ENCODE data around the gene CDH8.

The CDH8 gene

DNA sequence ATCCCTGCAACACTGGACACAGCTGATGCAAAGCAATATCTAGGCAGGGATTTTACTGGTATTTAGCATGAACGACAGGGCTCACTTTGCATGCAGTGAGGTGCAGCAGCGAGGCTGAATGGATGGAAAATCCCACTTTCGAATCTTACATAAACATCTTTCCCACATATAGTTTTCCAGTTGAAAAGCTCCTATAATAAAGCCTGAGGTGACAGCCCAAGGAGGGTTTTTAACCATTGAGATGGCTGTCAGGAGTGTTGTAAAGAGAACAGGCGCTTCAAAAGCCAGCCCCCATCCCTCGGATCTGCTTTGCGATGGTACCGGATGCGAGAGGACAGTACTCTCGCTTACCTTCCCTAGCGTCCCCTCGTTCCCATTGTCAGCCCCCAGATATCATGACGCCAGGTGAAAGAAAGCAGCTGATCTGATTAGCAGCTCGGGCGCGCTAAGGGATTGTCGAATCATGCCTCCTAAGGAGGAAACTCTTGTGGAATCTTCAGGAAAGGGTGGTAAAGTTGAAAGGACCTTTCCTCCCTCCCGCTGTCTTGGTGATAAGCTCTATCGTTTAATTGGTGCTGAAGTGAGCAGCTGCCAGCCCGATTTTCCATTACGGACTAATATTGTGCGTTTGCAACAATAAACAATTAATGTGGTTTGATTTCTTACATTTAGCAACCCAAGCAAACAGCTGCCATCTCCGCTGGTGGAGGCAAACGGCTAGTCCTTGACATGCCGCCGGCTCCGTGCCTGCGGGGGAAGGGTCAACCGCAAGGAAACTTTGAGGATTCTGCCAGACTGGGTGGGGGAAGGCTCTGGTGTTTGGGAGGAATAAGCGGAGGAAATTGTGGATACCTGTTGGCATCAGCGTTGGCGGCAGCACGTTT, 1.8 kb downstream of the CDH8 start:
- Histone ChIP-seq H3K4ac (ENCODE audit: low read depth in 1 of 2, low read length in 2 of 2) (no peak overlapping the region), H3K79me1 (replicated peaks; ENCODE audit: low read length, poor library complexity, severe bottlenecking) (no peaks in the 10 kb centered on the region), H2AFZ (ENCODE audit: low read depth, low read length) (no peak overlapping the region), H3K36me3 (ENCODE audit: control insufficient read depth in 1 of 2, insufficient read depth in 2 of 2, low read depth in 1 of 2, low read length in 2 of 2) (no peaks in the 10 kb centered on the region), H3K27ac (ENCODE audit: low read length, poor library complexity, severe bottlenecking) (no peak overlapping the region), H3K23ac (ENCODE audit: low read length in 2 of 2) (no peak overlapping the region), H2BK120ac (ENCODE audit: low read depth, low read length) (no peak overlapping the region), H2BK5ac (ENCODE audit: low read depth, low read length, poor library complexity, severe bottlenecking) (no peak overlapping the region), H2AK5ac (ENCODE audit: low read length, severe bottlenecking) (no peak overlapping the region), H4K91ac (ENCODE audit: low read length) (no peak overlapping the region), H3K18ac (ENCODE audit: low read depth in 1 of 2, low read length in 2 of 2) (no peak overlapping the region), H3K14ac (ENCODE audit: low read length in 2 of 2) (no peak overlapping the region), H3K9ac (ENCODE audit: low read length) (no peak overlapping the region), H2BK15ac (ENCODE audit: low read depth, poor library complexity, severe bottlenecking) (no peak overlapping the region), H3K4me3 (ENCODE audit: insufficient read depth in 1 of 2, low read depth in 1 of 2, low read length in 2 of 2) (peak overlapping the region; percentile 49 to 54), H3K9me3 (ENCODE audit: control insufficient read depth, low read length) (no peaks in the 10 kb centered on the region), H2BK12ac (ENCODE audit: low read length in 2 of 2) (no peak overlapping the region), H3K4me2 (ENCODE audit: low read length, poor library complexity, severe bottlenecking) (peak overlapping the region; percentile 97), H3K4me1 (ENCODE audit: control insufficient read depth, insufficient read depth, low read depth, low read length) (peaks cover 22% of the 10 kb centered on the region), H3K27me3 (ENCODE audit: control insufficient read depth in 1 of 2, insufficient read depth in 1 of 2, low read length in 2 of 2) (peaks cover 30 to 52% of the 10 kb centered on the region in 2 experiments), H4K8ac (ENCODE audit: low read length) (no peak overlapping the region)
- under 1% methylated on average over 29 of the region's 32 CpGs for WGBS
- no peak for DNase-seq

DNA sequence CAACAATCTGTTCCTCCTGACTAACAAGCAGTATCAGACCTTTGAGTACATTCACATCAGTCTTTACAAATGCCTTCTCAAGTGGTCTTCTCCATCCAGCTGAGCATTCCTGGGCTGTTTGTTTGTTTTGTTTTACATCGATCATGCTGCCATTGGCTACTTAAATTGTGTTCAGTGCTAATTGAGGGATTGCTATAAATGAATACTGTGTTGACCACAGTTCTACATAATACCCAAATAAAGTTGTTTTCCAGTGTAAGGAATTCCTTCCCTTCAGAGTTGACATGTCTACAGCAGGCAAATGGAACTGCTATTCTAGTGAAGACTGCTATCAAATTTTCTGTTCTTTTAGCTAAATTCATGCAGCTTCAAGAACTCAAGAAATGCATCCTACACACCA, 3.2 kb downstream of the CDH8 start:
- H3K27me3 ChIP-seq (ENCODE audit: control insufficient read depth in 1 of 2, insufficient read depth in 1 of 2, low read length in 2 of 2) = peaks cover 23 to 48% of the 10 kb centered on the region in 2 experiments
- WGBS = no CpG with 5 or more reads among the region's 1 CpG
- H3K14ac ChIP-seq (ENCODE audit: low read length in 2 of 2) = no peak overlapping the region
- H3K9ac ChIP-seq (ENCODE audit: low read length) = no peak overlapping the region
- H3K18ac ChIP-seq (ENCODE audit: low read depth in 1 of 2, low read length in 2 of 2) = no peak overlapping the region
- DNase-seq = no peak
- H3K27ac ChIP-seq (ENCODE audit: low read length, poor library complexity, severe bottlenecking) = no peak overlapping the region
- no peak overlapping the region for H3K4ac ChIP-seq (ENCODE audit: low read depth in 1 of 2, low read length in 2 of 2)
- H4K91ac ChIP-seq (ENCODE audit: low read length) = no peak overlapping the region
- no peak overlapping the region for H2BK5ac ChIP-seq (ENCODE audit: low read depth, low read length, poor library complexity, severe bottlenecking)
- no peak overlapping the region for H4K8ac ChIP-seq (ENCODE audit: low read length)
- H2AK5ac ChIP-seq (ENCODE audit: low read length, severe bottlenecking) = no peak overlapping the region
- H3K9me3 ChIP-seq (ENCODE audit: control insufficient read depth, low read length) = no peaks in the 10 kb centered on the region
- H2BK15ac ChIP-seq (ENCODE audit: low read depth, poor library complexity, severe bottlenecking) = no peak overlapping the region
- no peak overlapping the region for H3K4me2 ChIP-seq (ENCODE audit: low read length, poor library complexity, severe bottlenecking)
- H2BK120ac ChIP-seq (ENCODE audit: low read depth, low read length) = no peak overlapping the region
- H2BK12ac ChIP-seq (ENCODE audit: low read length in 2 of 2) = no peak overlapping the region
- H3K4me3 ChIP-seq (ENCODE audit: insufficient read depth in 1 of 2, low read depth in 1 of 2, low read length in 2 of 2) = no peak overlapping the region
- H3K4me1 ChIP-seq (ENCODE audit: control insufficient read depth, insufficient read depth, low read depth, low read length) = peaks cover 22% of the 10 kb centered on the region
- no peak overlapping the region for H2AFZ ChIP-seq (ENCODE audit: low read depth, low read length)
- no peaks in the 10 kb centered on the region for H3K79me1 ChIP-seq (replicated peaks; ENCODE audit: low read length, poor library complexity, severe bottlenecking)
- no peaks in the 10 kb centered on the region for H3K36me3 ChIP-seq (ENCODE audit: control insufficient read depth in 1 of 2, insufficient read depth in 2 of 2, low read depth in 1 of 2, low read length in 2 of 2)
- H3K23ac ChIP-seq (ENCODE audit: low read length in 2 of 2) = no peak overlapping the region

DNA sequence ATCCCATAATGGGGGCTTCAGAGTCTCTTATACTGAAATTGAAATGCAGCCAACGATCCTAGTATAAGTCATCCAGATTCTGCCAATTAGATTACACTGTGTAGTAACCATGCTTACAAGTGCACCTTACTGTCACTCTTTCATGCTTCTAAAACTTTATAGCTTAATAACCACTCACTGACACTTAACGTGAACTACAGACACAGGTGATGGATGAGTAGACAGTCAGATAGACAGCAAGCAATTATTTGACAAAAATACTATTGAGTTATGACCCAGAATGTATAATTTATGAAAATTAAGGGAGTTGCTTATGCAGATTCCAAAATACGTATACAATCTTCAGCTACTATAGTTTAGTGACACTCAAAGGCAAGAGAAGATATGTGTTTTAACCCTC, 6.3 kb downstream of the CDH8 start:
- H3K14ac ChIP-seq (ENCODE audit: low read length in 2 of 2) = no peak overlapping the region
- H3K27me3 ChIP-seq (ENCODE audit: control insufficient read depth in 1 of 2, insufficient read depth in 1 of 2, low read length in 2 of 2) = peaks cover 4 to 22% of the 10 kb centered on the region in 2 experiments
- H2AFZ ChIP-seq (ENCODE audit: low read depth, low read length) = no peak overlapping the region
- no peak overlapping the region for H3K27ac ChIP-seq (ENCODE audit: low read length, poor library complexity, severe bottlenecking)
- no peak overlapping the region for H2AK5ac ChIP-seq (ENCODE audit: low read length, severe bottlenecking)
- 77% methylated on average over 2 of the region's 3 CpGs for WGBS
- no peak for DNase-seq
- no peak overlapping the region for H2BK120ac ChIP-seq (ENCODE audit: low read depth, low read length)
- H3K18ac ChIP-seq (ENCODE audit: low read depth in 1 of 2, low read length in 2 of 2) = no peak overlapping the region
- no peak overlapping the region for H2BK15ac ChIP-seq (ENCODE audit: low read depth, poor library complexity, severe bottlenecking)
- H3K36me3 ChIP-seq (ENCODE audit: control insufficient read depth in 1 of 2, insufficient read depth in 2 of 2, low read depth in 1 of 2, low read length in 2 of 2) = no peaks in the 10 kb centered on the region
- no peaks in the 10 kb centered on the region for H3K9me3 ChIP-seq (ENCODE audit: control insufficient read depth, low read length)
- no peak overlapping the region for H3K4me2 ChIP-seq (ENCODE audit: low read length, poor library complexity, severe bottlenecking)
- H3K4me1 ChIP-seq (ENCODE audit: control insufficient read depth, insufficient read depth, low read depth, low read length) = peaks cover 6% of the 10 kb centered on the region
- H3K4ac ChIP-seq (ENCODE audit: low read depth in 1 of 2, low read length in 2 of 2) = no peak overlapping the region
- no peak overlapping the region for H2BK12ac ChIP-seq (ENCODE audit: low read length in 2 of 2)
- H3K79me1 ChIP-seq (replicated peaks; ENCODE audit: low read length, poor library complexity, severe bottlenecking) = no peaks in the 10 kb centered on the region
- no peak overlapping the region for H3K23ac ChIP-seq (ENCODE audit: low read length in 2 of 2)
- H4K8ac ChIP-seq (ENCODE audit: low read length) = no peak overlapping the region
- no peak overlapping the region for H2BK5ac ChIP-seq (ENCODE audit: low read depth, low read length, poor library complexity, severe bottlenecking)
- H4K91ac ChIP-seq (ENCODE audit: low read length) = no peak overlapping the region
- no peak overlapping the region for H3K4me3 ChIP-seq (ENCODE audit: insufficient read depth in 1 of 2, low read depth in 1 of 2, low read length in 2 of 2)
- no peak overlapping the region for H3K9ac ChIP-seq (ENCODE audit: low read length)

DNA sequence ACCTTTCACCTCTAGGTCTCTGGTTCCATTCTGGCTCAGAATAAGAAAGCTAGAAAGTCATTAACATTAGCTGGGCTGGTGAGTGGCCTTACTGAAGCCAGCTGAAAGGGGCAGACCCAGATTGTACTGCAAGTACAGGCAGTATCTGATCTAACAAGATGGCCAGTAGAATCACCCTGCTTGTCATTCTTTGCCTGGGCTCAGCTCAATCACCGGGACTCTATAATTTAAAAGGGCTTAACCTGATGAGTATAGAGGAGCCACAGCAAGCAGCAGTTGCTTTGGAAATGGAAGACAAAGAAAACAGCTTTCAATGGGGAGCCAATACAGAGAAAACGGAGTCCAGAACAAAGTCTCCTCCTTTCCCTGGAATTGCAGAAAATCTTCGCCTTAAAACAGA, 13.6 kb downstream of the CDH8 start:
- Histone ChIP-seq H3K27ac (ENCODE audit: low read length, poor library complexity, severe bottlenecking) (no peak overlapping the region), H3K4ac (ENCODE audit: low read depth in 1 of 2, low read length in 2 of 2) (no peak overlapping the region), H3K36me3 (ENCODE audit: control insufficient read depth in 1 of 2, insufficient read depth in 2 of 2, low read depth in 1 of 2, low read length in 2 of 2) (no peaks in the 10 kb centered on the region), H3K14ac (ENCODE audit: low read length in 2 of 2) (no peak overlapping the region), H4K8ac (ENCODE audit: low read length) (no peak overlapping the region), H3K4me1 (ENCODE audit: control insufficient read depth, insufficient read depth, low read depth, low read length) (no peaks in the 10 kb centered on the region), H4K91ac (ENCODE audit: low read length) (no peak overlapping the region), H3K9ac (ENCODE audit: low read length) (no peak overlapping the region), H2BK5ac (ENCODE audit: low read depth, low read length, poor library complexity, severe bottlenecking) (no peak overlapping the region), H2AFZ (ENCODE audit: low read depth, low read length) (no peak overlapping the region), H3K4me3 (ENCODE audit: insufficient read depth in 1 of 2, low read depth in 1 of 2, low read length in 2 of 2) (no peak overlapping the region), H2BK15ac (ENCODE audit: low read depth, poor library complexity, severe bottlenecking) (no peak overlapping the region), H3K4me2 (ENCODE audit: low read length, poor library complexity, severe bottlenecking) (no peak overlapping the region), H2AK5ac (ENCODE audit: low read length, severe bottlenecking) (no peak overlapping the region), H2BK120ac (ENCODE audit: low read depth, low read length) (no peak overlapping the region), H3K79me1 (replicated peaks; ENCODE audit: low read length, poor library complexity, severe bottlenecking) (no peaks in the 10 kb centered on the region), H2BK12ac (ENCODE audit: low read length in 2 of 2) (no peak overlapping the region), H3K18ac (ENCODE audit: low read depth in 1 of 2, low read length in 2 of 2) (no peak overlapping the region), H3K27me3 (ENCODE audit: control insufficient read depth in 1 of 2, insufficient read depth in 1 of 2, low read length in 2 of 2) (no peaks in the 10 kb centered on the region), H3K9me3 (ENCODE audit: control insufficient read depth, low read length) (no peaks in the 10 kb centered on the region), H3K23ac (ENCODE audit: low read length in 2 of 2) (no peak overlapping the region)
- DNase-seq = no peak
- WGBS = 53% methylated on average over 3 of the region's 3 CpGs

Data from mesenchymal stem cell (in vitro differentiated cells and primary cell).